Smooth muscle cell (in vitro differentiated cells): Measurements from ENCODE around the gene DNASE1L2. TPM values are rescaled to one million over a fixed set of nuclear protein-coding genes. Genes with fewer than 3 reads are reported as not detected.

Experiments
- DNase-seq: peaks from one replicate; lab custom pipeline; 2025; ENCODE audit not compliant: unreplicated experiment; lab: John Stamatoyannopoulos, UW
- H2AFZ ChIP-seq: fragments of 200-600 bp; sonication (generic); 2 replicates; pipeline ENCODE4 v1.6.0; 2016; ENCODE audit warnings: antibody characterized with exemption, low read depth, mild to moderate bottlenecking
- H3F3A ChIP-seq: fragments of 200-600 bp; sonication (generic); 2 replicates; pipeline ENCODE4 v1.6.0; 2017; ENCODE audit warnings: antibody characterized with exemption, low read depth
- H3K27ac ChIP-seq: fragments of 200-600 bp; sonication (generic); 2 replicates; pipeline ENCODE4 v1.5.1; 2016; ENCODE audit warnings: low read depth, mild to moderate bottlenecking
- H3K27me3 ChIP-seq: fragments of 200-600 bp; sonication (generic); 2 replicates; pipeline ENCODE4 v1.6.1; 2016; ENCODE audit warnings: low read depth, mild to moderate bottlenecking
- H3K36me3 ChIP-seq: fragments of 200-600 bp; sonication (generic); 2 replicates; pipeline ENCODE4 v1.5.1; 2016; ENCODE audit warnings: low read depth
- H3K4me1 ChIP-seq: fragments of 200-600 bp; sonication (generic); 2 replicates; pipeline ENCODE4 v1.5.1; 2016; ENCODE audit warnings: low read depth
- H3K4me2 ChIP-seq: fragments of 200-600 bp; sonication (generic); 2 replicates; pipeline ENCODE4 v1.6.0; 2016; ENCODE audit warnings: mild to moderate bottlenecking
- H3K4me3 ChIP-seq: fragments of 200-600 bp; sonication (generic); 2 replicates; pipeline ENCODE4 v1.5.1; 2016; ENCODE audit warnings: mild to moderate bottlenecking
- H3K79me2 ChIP-seq: fragments of 200-600 bp; sonication (generic); 2 replicates; pipeline ENCODE4 v1.6.0; 2016; ENCODE audit warnings: low read depth, mild to moderate bottlenecking
- H3K9ac ChIP-seq: fragments of 200-600 bp; sonication (generic); 2 replicates; pipeline ENCODE4 v1.6.0; 2016; ENCODE audit warnings: low read depth
- H3K9me3 ChIP-seq: fragments of 200-600 bp; sonication (generic); replicated peaks from 2 replicates; pipeline ENCODE4 v1.5.1; 2016; ENCODE audit warnings: low read depth
- H4K20me1 ChIP-seq: fragments of 200-600 bp; sonication (generic); 2 replicates; pipeline ENCODE4 v1.6.0; 2016; ENCODE audit warnings: low read depth
- CTCF ChIP-seq: fragments of 200-600 bp; sonication (generic); IDR thresholded peaks from 2 replicates; pipeline ENCODE4 v1.5.1; 2017; ENCODE audit warnings: borderline replicate concordance, mild to moderate bottlenecking, antibody characterized with exemption; ENCODE audit not compliant: insufficient read depth, poor library complexity, severe bottlenecking
- WGBS: methylation state at CpG from one replicate; pipeline ENCODE4 v1.1.7; 2016; ENCODE audit warnings: low lambda C conversion rate; 5-methylcytosine and 5-hydroxymethylcytosine counted together
- polyA plus RNA-seq: library from polyadenylated mRNA; unstranded; fragments of >200 nt; fragmentation: Nextera tagmentation; extraction: Ambion mirVana; gene quantifications from 2 replicates; pipeline ENCODE4 v1.2.1, GENCODE V29; 2016
- total RNA-seq: library from RNA; depleted of rRNA; stranded (reverse); fragments of >200 nt; gene quantifications from 2 replicates; pipeline ENCODE4 v1.2.3, GENCODE V29; 2014

The DNASE1L2 gene
- total and polyA plus RNA-seq, 2 experiments from 2014 or later: 0.13 to 0.25 TPM

DNA sequence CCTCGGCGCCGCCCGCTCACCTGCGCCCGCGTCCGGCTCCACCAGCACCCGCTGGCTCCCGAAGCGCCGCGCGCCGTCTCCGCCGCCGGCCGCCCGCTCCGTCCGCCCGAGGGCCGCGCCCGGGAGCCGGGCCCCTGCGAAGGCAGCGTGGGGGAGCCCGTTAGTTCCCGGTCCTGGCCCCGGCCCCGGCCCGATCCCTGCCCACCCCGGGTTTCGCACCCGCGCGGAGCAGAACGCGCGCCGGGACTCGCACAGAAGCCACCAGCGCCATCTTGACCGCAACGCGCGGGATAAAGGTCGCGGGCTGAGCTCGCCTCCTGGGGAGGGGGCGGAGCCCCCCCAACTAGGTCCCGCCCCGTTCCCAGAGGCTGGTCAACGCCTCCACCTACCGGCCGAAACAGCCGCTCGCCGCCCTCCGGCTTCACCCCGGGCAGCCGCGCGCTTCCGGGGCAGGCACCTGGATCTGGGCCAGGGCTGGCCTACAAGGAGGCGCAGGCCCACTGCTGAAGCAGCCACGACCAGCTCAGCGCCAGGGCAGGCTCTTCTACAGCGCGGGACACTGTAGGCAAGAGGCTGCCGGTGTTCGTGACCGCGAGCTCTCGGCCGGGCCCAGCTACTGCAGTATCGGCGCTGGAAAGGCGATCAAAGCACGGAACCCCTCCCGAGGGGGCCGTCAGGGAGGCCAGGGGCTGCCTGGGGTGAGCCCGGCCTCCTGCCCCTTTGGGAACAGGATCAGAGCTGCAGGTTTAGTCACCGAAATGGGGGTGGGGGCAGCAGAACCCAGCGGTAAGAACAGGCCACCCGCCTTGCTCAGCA, 15.3 kb downstream of the DNASE1L2 start, which contains the start of gene ECI1:
TSS of gene ECI1 (minus strand) at position 292 of the 816 bp plus-strand sequence. CDS start at position 271, 21 bp downstream.
- peaks cover 11% of the 10 kb centered on the region for H3K4me1 ChIP-seq
- TF ChIP-seq CTCF: peak; percentile 50

DNA sequence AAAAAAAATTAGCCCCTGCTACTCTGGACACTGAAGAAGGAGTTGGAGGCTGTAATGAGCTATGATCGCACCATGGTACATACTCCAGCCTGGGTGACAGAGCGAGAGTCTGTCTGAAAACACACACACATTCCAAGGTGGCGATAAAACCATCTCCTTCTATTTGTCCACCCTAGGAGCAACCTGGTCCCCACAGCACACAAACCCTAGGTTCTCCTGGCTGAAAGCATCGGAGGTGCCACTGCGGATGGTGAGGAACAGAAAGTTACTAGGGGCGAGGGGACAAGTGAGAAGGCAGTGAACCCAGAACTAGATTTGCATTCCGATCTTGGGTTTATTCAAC, 16.5 kb downstream of the DNASE1L2 start:
- H3K4me2 ChIP-seq: no peak overlapping the region
- 94% methylated on average over 7 of the region's 7 CpGs for WGBS
- H4K20me1 ChIP-seq: peaks cover 30% of the 10 kb centered on the region
- H3K4me1 ChIP-seq: peaks cover 11% of the 10 kb centered on the region
- no peaks in the 10 kb centered on the region for H3K9me3 ChIP-seq
- no peak overlapping the region for H3K9ac ChIP-seq
- H3K4me3 ChIP-seq: no peak overlapping the region
- H3K27ac ChIP-seq: peak overlapping the region; percentile 73
- no peak for DNase-seq
- peaks cover 27% of the 10 kb centered on the region for H3F3A ChIP-seq
- no peaks in the 10 kb centered on the region for H3K27me3 ChIP-seq
- peaks cover 29% of the 10 kb centered on the region for H3K79me2 ChIP-seq
- peaks cover 5% of the 10 kb centered on the region for H3K36me3 ChIP-seq
- no peak overlapping the region for H2AFZ ChIP-seq
- TF ChIP-seq CTCF: no peak

More for the DNA sequence above, 15.3 kb downstream of the DNASE1L2 start, which contains the start of gene ECI1:
- Histone ChIP-seq H3K27ac (peak within 1 kb of the TSS; percentile 73), H3F3A (peaks cover 24% of the 10 kb centered on the region), H4K20me1 (peaks cover 17% of the 10 kb centered on the region), H3K4me3 (peak within 1 kb of the TSS; percentile 77), H3K9me3 (no peaks in the 10 kb centered on the region), H3K27me3 (no peaks in the 10 kb centered on the region), H3K79me2 (peaks cover 35% of the 10 kb centered on the region), H3K9ac (peak within 1 kb of the TSS; percentile 7), H2AFZ (no peak within 1 kb of the TSS), H3K36me3 (peaks cover 5% of the 10 kb centered on the region), H3K4me2 (peak within 1 kb of the TSS; percentile 93)
- 5% methylated on average over 80 of the region's 88 CpGs for WGBS
- peak; percentile 87 for DNase-seq

GRCh38 chr16:2253293-2253692, 17.0 kb downstream of the DNASE1L2 start:
- peaks cover 11% of the 10 kb centered on the region for H3K4me1 ChIP-seq
- peaks cover 34% of the 10 kb centered on the region for H4K20me1 ChIP-seq
- no peaks in the 10 kb centered on the region for H3K27me3 ChIP-seq
- no peaks in the 10 kb centered on the region for H3K9me3 ChIP-seq
- H3K36me3 ChIP-seq: peaks cover 5% of the 10 kb centered on the region
- H3K4me2 ChIP-seq: no peak overlapping the region
- DNase-seq: no peak
- H3K27ac ChIP-seq: peak overlapping the region; percentile 73
- no peak overlapping the region for H2AFZ ChIP-seq
- no peak overlapping the region for H3K4me3 ChIP-seq
- peaks cover 26% of the 10 kb centered on the region for H3K79me2 ChIP-seq
- TF ChIP-seq CTCF: no peak
- no peak overlapping the region for H3K9ac ChIP-seq
- peaks cover 27% of the 10 kb centered on the region for H3F3A ChIP-seq
- 95% methylated on average over 11 of the region's 11 CpGs for WGBS
